Muscle of arm (tissue), 12 donors: ENCODE results near the gene GSTA3. TPM values are rescaled to one million over a fixed set of nuclear protein-coding genes. Genes with fewer than 3 reads are reported as not detected.
"Not testable (repeated sequence)": the region's sequence is repeated elsewhere in the genome, so short reads cannot be mapped to it uniquely, and the experiment has no call there.

ENCODE experiments used
- DNase-seq: peaks from one replicate; pipeline ENCODE4 v3.0.0-alpha.2; 2013
- polyA plus RNA-seq, 12 donors: library from polyadenylated mRNA; unstranded; fragments of 120-200 nt; gene quantifications; one replicate each; pipeline ENCODE4 v1.2.1, GENCODE V29; 2013; ENCODE audit not compliant: insufficient read length in 12 of 12

Gene GSTA3
- polyA plus RNA-seq, 12 donors, result 0.16 TPM; not detected in 11

- not testable (repeated sequence) for DNase-seq
Observed at GRCh38 chr6:52861151-52861550, 48.3 kb downstream of the GSTA3 start.

DNA sequence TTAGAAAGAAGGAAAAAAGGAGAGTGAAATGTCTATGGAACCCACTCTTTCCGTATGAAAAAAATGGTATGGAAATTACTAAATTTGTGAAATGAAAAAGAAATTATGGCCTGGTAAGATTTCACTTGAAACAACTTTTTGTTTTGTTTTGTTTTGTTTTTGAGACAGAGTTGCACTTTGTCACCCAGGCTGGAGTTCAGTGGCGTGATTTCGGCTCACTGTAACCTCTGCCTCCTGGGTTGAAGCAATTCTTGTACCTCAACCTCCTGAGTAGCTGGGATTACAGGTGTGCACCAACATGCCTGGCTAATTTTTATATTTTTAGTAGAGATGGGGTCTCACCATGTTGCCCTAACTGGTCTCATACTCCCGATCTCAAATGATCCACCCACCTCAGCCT is 51.1 kb downstream of the GSTA3 start:
- DNase-seq, result no peak

GRCh38 chr6:52856137-52856536 is 53.4 kb downstream of the GSTA3 start:
- DNase-seq, result not testable (repeated sequence)

DNA sequence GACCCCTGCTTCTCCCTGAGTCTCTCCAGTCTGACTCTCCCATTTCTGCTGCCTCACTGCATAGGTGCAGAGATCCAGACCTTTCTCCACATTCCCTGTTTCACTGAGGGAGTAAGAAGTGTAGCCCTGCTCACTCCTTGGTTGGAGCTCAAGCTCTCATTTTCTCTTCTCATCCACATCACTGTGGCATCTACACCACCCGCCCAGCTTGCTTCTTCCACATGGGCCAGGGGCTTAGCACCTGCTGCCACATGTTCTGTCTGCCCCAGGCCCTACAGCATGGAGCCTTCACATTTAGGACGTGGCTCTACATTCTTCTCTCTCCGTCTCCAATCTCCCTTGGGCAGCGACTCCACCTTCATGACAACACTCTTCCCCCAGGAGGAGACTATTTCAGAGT is 60.4 kb downstream of the GSTA3 start:
- DNase-seq, result no peak

Other genes with a start within 250 kb of the GSTA3 start
- 10 to 100 TPM in 11 of 12 donors, not detected in 1; 11.4 to 32.2 (median 18.8) TPM for gene TMEM14A, start 238.6 kb downstream of the GSTA3 start, polyA plus RNA-seq
- 10 to 100 TPM in 1 of 12 donors, under 1 TPM in 2, not detected in 9; 0.17 to 18.9 (median 0.23) TPM for gene GSTA2, start 146.2 kb downstream of the GSTA3 start, polyA plus RNA-seq
- gene GSTA1, start 105.9 kb downstream of the GSTA3 start, polyA plus RNA-seq, result 10 to 100 TPM in 1 of 12 donors, 1 to 10 TPM in 2, under 1 TPM in 2, not detected in 7; 0.28 to 75.7 (median 1.2) TPM
- not detected for gene GSTA5, start 68.9 kb downstream of the GSTA3 start, polyA plus RNA-seq
- gene GSTA4, start 85.6 kb upstream of the GSTA3 start, polyA plus RNA-seq, result 10 to 100 TPM in 11 of 12 donors, not detected in 1; 39.5 to 82.6 (median 63.1) TPM
- 10 to 100 TPM in 11 of 12 donors, not detected in 1; 11.7 to 20.0 (median 15.5) TPM for gene CILK1, start 152.1 kb upstream of the GSTA3 start, polyA plus RNA-seq
- 10 to 100 TPM in 11 of 12 donors, not detected in 1; 62.0 to 95.7 (median 74.5) TPM for gene FBXO9, start 155.7 kb upstream of the GSTA3 start, polyA plus RNA-seq
- gene GCM1, start 239.1 kb upstream of the GSTA3 start, polyA plus RNA-seq, result under 1 TPM in 2 of 12 donors, not detected in 10; 0.04 to 0.05 TPM